H1 (cell line): ENCODE results near the gene HLF.

Source experiments
- CHD2 ChIP-seq: IDR thresholded peaks from 2 replicates; pipeline ENCODE4 v1.6.1; 2012; ENCODE audit warnings: low read length, improper control_type of control experiment
- CTCF ChIP-seq, 3 experiments: IDR thresholded peaks; 1 replicate in 2 of 3; 2 replicates in 1 of 3; pipeline versions ENCODE4 v1.5.1 to v1.6.1; 2011; ENCODE audit warnings: low read length in 3 of 3, mild to moderate bottlenecking in 3 of 3, inconsistent platforms in 2 of 3, low read depth in 1 of 3, moderate library complexity in 1 of 3; ENCODE audit not compliant: insufficient read depth in 1 of 3; ENCODE audit errors: control extremely low read depth in 1 of 3
- EP300 ChIP-seq, 2 experiments: IDR thresholded peaks; 1 replicate in 1 of 2; 2 replicates in 1 of 2; pipeline ENCODE4 v1.6.1; 2011 to 2012; ENCODE audit warnings: low read depth in 2 of 2, low read length in 2 of 2, mild to moderate bottlenecking in 2 of 2, borderline replicate concordance in 1 of 2, inconsistent platforms in 1 of 2, moderate library complexity in 1 of 2
- GABPA ChIP-seq: IDR thresholded peaks from 2 replicates; pipeline ENCODE4 v1.6.1; 2011; ENCODE audit warnings: mild to moderate bottlenecking, low read length, moderate library complexity, borderline replicate concordance; ENCODE audit not compliant: insufficient read depth
- JUN ChIP-seq: IDR thresholded peaks from 2 replicates; pipeline ENCODE4 v1.6.1; 2011; ENCODE audit warnings: low read depth, mild to moderate bottlenecking, improper control_type of control experiment, low read length
- MAFK ChIP-seq: IDR thresholded peaks from 2 replicates; pipeline ENCODE4 v1.6.1; 2012; ENCODE audit warnings: low read depth, mild to moderate bottlenecking, improper control_type of control experiment, low read length
- NRF1 ChIP-seq: IDR thresholded peaks from 2 replicates; pipeline ENCODE4 v1.6.1; 2011; ENCODE audit warnings: mild to moderate bottlenecking, low read depth, low read length, improper control_type of control experiment
- POLR2AphosphoS5 ChIP-seq: IDR thresholded peaks from 2 replicates; pipeline ENCODE4 v1.6.1; 2011; ENCODE audit warnings: low read depth, low read length
- SP1 ChIP-seq: IDR thresholded peaks from 2 replicates; pipeline ENCODE4 v1.6.1; 2011; ENCODE audit warnings: low read depth, low read length
- TAF7 ChIP-seq: optimal IDR thresholded peaks from 2 replicates; pipeline ENCODE3; 2011; ENCODE audit warnings: low read depth, mild to moderate bottlenecking, inconsistent platforms, low read length, moderate library complexity, borderline replicate concordance

DNA sequence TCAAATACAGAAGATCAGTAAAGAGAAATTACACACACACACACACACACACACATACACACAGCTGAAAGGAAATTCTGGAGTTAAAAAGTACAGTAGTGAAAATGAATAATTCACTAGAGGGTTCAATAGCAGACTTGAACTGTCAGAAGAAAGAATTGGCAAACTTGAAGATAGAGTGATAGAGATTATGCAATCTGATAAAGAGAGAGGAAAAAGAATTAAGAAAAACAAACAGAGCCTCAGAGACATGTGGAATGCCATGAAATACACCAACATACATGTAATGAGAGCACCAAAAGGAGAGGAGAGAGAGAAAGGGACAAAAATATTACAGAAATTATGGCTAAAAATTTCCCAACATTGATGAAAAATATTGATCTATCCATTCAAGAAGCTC is 96.2 kb downstream of the HLF start:
- TF ChIP-seq CTCF (IDR thresholded peaks at IDR 0.05; ENCODE audit: control extremely low read depth in 1 of 3, insufficient read depth in 1 of 3, low read depth in 1 of 3, low read length in 3 of 3) (no peak), GABPA (no peak), TAF7 (no peak), POLR2AphosphoS5 (no peak), MAFK (no peak), EP300 (IDR thresholded peaks at IDR 0.05; ENCODE audit: borderline replicate concordance in 1 of 2, low read depth in 2 of 2, low read length in 2 of 2) (no peak), CHD2 (no peak), SP1 (no peak), NRF1 (no peak), JUN (no peak)
